Measurements from ENCODE around the gene ABLIM3.

- no peak for TF ChIP-seq CTCF (conservative IDR thresholded peaks at IDR 0.05; ENCODE audit: low read length)
- TF ChIP-seq EZH2phosphoT487 (IDR thresholded peaks at IDR 0.05; ENCODE audit: borderline replicate concordance): no peak
Observed at GRCh38 chr5:149262315-149262714, 121.0 kb downstream of the ABLIM3 start.
